ENCODE measurements around the gene MIP. TPM values are rescaled to one million over a fixed set of nuclear protein-coding genes. Genes with fewer than 3 reads are reported as not detected.
A peak's percentile ranks its signal among the peaks of the same experiment; 100 is the strongest.

Gene MIP
- total and polyA plus RNA-seq, 2 of the 13 experiments (the other 11 are each of a cell fraction or from before 2014, with no cell fraction given) = not detected

GRCh38 chr12:56487448-56488040 is 33.1 kb upstream of the MIP start (continued):
- TF ChIP-seq, protein P1, sequence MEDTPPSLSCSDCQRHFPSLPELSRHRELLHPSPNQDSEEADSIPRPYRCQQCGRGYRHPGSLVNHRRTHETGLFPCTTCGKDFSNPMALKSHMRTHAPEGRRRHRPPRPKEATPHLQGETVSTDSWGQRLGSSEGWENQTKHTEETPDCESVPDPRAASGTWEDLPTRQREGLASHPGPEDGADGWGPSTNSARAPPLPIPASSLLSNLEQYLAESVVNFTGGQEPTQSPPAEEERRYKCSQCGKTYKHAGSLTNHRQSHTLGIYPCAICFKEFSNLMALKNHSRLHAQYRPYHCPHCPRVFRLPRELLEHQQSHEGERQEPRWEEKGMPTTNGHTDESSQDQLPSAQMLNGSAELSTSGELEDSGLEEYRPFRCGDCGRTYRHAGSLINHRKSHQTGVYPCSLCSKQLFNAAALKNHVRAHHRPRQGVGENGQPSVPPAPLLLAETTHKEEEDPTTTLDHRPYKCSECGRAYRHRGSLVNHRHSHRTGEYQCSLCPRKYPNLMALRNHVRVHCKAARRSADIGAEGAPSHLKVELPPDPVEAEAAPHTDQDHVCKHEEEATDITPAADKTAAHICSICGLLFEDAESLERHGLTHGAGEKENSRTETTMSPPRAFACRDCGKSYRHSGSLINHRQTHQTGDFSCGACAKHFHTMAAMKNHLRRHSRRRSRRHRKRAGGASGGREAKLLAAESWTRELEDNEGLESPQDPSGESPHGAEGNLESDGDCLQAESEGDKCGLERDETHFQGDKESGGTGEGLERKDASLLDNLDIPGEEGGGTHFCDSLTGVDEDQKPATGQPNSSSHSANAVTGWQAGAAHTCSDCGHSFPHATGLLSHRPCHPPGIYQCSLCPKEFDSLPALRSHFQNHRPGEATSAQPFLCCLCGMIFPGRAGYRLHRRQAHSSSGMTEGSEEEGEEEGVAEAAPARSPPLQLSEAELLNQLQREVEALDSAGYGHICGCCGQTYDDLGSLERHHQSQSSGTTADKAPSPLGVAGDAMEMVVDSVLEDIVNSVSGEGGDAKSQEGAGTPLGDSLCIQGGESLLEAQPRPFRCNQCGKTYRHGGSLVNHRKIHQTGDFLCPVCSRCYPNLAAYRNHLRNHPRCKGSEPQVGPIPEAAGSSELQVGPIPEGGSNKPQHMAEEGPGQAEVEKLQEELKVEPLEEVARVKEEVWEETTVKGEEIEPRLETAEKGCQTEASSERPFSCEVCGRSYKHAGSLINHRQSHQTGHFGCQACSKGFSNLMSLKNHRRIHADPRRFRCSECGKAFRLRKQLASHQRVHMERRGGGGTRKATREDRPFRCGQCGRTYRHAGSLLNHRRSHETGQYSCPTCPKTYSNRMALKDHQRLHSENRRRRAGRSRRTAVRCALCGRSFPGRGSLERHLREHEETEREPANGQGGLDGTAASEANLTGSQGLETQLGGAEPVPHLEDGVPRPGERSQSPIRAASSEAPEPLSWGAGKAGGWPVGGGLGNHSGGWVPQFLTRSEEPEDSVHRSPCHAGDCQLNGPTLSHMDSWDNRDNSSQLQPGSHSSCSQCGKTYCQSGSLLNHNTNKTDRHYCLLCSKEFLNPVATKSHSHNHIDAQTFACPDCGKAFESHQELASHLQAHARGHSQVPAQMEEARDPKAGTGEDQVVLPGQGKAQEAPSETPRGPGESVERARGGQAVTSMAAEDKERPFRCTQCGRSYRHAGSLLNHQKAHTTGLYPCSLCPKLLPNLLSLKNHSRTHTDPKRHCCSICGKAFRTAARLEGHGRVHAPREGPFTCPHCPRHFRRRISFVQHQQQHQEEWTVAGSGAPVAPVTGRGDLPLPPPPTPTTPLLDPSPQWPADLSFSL (CRISPR knock-in tag; IDR thresholded peaks at IDR 0.05) = no peak
- TF ChIP-seq ZSCAN31 (CRISPR knock-in tag; IDR thresholded peaks at IDR 0.05; ENCODE audit: low read depth) (0 out of 2 replicates have a peak, but pooled peaks have one; percentile 13), ARNT2 (CRISPR knock-in tag; IDR thresholded peaks at IDR 0.05; ENCODE audit: low read depth) (0 out of 2 replicates have a peak, but pooled peaks have one; percentile 22), GLI4 (CRISPR knock-in tag; IDR thresholded peaks at IDR 0.05; ENCODE audit: borderline replicate concordance) (peak; percentile 43; the same call in 1 of the 2 replicates), ZKSCAN5 (CRISPR knock-in tag; IDR thresholded peaks at IDR 0.05) (no peak), MAX (IDR thresholded peaks at IDR 0.05) (peak; percentile 67), DR1 (CRISPR knock-in tag; IDR thresholded peaks at IDR 0.05) (no peak), ZNF619 (CRISPR knock-in tag; IDR thresholded peaks at IDR 0.05) (peak; percentile 88), ATF7-NPFF (CRISPR knock-in tag; IDR thresholded peaks at IDR 0.05; ENCODE audit: low read depth) (no peak), ZSCAN29 (CRISPR knock-in tag; conservative IDR thresholded peaks at IDR 0.05) (peak; percentile 81), SNAPC2 (CRISPR knock-in tag; IDR thresholded peaks at IDR 0.05) (no peak), SNAPC5 (CRISPR knock-in tag; IDR thresholded peaks at IDR 0.05; ENCODE audit: borderline replicate concordance) (no peak), ZNF7 (CRISPR knock-in tag; IDR thresholded peaks at IDR 0.05) (no peak), KAT2B (IDR thresholded peaks at IDR 0.05; ENCODE audit: borderline replicate concordance, low read depth, low read length) (no peak), HDAC1 (CRISPR knock-in tag; IDR thresholded peaks at IDR 0.05) (peak; percentile 50; the same call in 1 of the 2 replicates), ZNF780A (CRISPR knock-in tag; IDR thresholded peaks at IDR 0.05) (no peak)
- TF ChIP-seq, protein P2, sequence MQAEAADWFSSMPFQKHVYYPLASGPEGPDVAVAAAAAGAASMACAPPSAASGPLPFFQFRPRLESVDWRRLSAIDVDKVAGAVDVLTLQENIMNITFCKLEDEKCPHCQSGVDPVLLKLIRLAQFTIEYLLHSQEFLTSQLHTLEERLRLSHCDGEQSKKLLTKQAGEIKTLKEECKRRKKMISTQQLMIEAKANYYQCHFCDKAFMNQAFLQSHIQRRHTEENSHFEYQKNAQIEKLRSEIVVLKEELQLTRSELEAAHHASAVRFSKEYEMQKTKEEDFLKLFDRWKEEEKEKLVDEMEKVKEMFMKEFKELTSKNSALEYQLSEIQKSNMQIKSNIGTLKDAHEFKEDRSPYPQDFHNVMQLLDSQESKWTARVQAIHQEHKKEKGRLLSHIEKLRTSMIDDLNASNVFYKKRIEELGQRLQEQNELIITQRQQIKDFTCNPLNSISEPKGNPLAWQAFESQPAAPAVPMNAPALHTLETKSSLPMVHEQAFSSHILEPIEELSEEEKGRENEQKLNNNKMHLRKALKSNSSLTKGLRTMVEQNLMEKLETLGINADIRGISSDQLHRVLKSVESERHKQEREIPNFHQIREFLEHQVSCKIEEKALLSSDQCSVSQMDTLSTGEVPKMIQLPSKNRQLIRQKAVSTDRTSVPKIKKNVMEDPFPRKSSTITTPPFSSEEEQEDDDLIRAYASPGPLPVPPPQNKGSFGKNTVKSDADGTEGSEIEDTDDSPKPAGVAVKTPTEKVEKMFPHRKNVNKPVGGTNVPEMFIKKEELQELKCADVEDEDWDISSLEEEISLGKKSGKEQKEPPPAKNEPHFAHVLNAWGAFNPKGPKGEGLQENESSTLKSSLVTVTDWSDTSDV (CRISPR knock-in tag; IDR thresholded peaks at IDR 0.05) = 0 out of 2 replicates have a peak, but pooled peaks have one; percentile 55
- TF ChIP-seq, protein P3, sequence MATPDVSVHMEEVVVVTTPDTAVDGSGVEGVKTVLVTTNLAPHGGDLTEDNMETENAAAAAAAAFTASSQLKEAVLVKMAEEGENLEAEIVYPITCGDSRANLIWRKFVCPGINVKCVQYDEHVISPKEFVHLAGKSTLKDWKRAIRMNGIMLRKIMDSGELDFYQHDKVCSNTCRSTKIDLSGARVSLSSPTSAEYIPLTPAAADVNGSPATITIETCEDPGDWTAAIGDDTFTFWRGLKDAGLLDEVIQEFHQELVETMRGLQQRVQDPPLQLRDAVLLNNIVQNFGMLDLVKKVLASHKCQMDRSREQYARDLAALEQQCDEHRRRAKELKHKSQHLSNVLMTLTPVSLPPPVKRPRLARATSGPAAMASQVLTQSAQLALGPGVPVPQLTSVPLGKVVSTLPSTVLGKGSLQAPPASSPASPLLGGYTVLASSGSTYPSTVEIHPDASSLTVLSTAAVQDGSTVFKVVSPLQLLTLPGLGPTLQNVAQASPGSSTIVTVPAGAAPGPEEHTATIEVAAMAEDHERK (CRISPR knock-in tag; IDR thresholded peaks at IDR 0.05; ENCODE audit: low read depth) = no peak

All from HepG2 (cell line).